ENCODE results near the gene YEATS4.

GRCh38 chr12:69355363-69356028 is 4.0 kb upstream of the YEATS4 start:
- TF ChIP-seq POLR2AphosphoS5 (IDR thresholded peaks at IDR 0.05; ENCODE audit: low read depth) (no peak), CTCF (IDR thresholded peaks at IDR 0.05; ENCODE audit: insufficient read depth, low read length) (no peak)
